Mucosa of descending colon (tissue), 3 donors: Measurements from ENCODE around the gene HOXA9. TPM values are rescaled to one million over a fixed set of nuclear protein-coding genes. Genes with fewer than 3 reads are reported as not detected.

Experiments
- ATAC-seq: fragments of 200-7000 bp; cut with Tn5 transposase; one replicate; pipeline ENCODE4 v1.9.1; 2020; ENCODE audit warnings: mild to moderate bottlenecking, moderate library complexity
- DNase-seq, 3 donors: peaks; one replicate each; pipeline ENCODE4 v3.0.0-alpha.2; 2020
- H3K36me3 ChIP-seq: fragments of 200-600 bp; one replicate; pipeline ENCODE4 v1.8.0; 2021; ENCODE audit warnings: low read depth, mild to moderate bottlenecking
- H3K4me1 ChIP-seq: fragments of 200-600 bp; one replicate; pipeline ENCODE4 v1.8.0; 2021; ENCODE audit warnings: low read depth, mild to moderate bottlenecking
- H3K4me3 ChIP-seq: fragments of 200-600 bp; one replicate; pipeline ENCODE4 v1.8.0; 2021; ENCODE audit warnings: mild to moderate bottlenecking
- H3K9me3 ChIP-seq: fragments of 200-600 bp; one replicate; pipeline ENCODE4 v1.8.0; 2021; ENCODE audit warnings: mild to moderate bottlenecking
- intact Hi-C, 2 donors: fragments of 100-400 bp; cut with DNase I in 1 of 2; cut with micrococcal nuclease in 1 of 2; formaldehyde crosslinking; loops; one replicate each; pipeline versions ENCODE4 v1.11.0 to v1.11.1; 2022; cut with DNase I, micrococcal nuclease
- total RNA-seq, 3 donors: library from RNA; stranded (reverse); fragmentation: NEBNext Ultra II Directional in 2 of 3; extraction: Animal tissue kit (Norgen Biotek cat#: 25700) in 2 of 3; gene quantifications; one replicate each; pipeline versions ENCODE4 v1.2.1 to v1.2.4, GENCODE V29; 2021 to 2023
- TF ChIP-seq, protein P1 (sequence below): fragments of 200-600 bp; IDR thresholded peaks from one replicate; pipeline ENCODE4 v1.8.0; 2022; ENCODE audit warnings: antibody characterized with exemption, mild to moderate bottlenecking
- donor health status: DM: no; HTN: no; CAD: no; lungs with moderate emphysema.
- donor health status: DM: no; HTN: no; CAD: no.
- donor health status: DM: no; HTN: yes; CAD: no.

HOXA9 gene
- total RNA-seq, 3 donors from 2014 or later, result 22.0 to 27.9 (median 25.0) TPM

GRCh38 chr7:27194686-27195379 is 29.5 kb upstream of the HOXA9 start:
- H3K9me3 ChIP-seq, result no peaks in the 10 kb centered on the region
- DNase-seq (peak in 2 of 3 donors; percentile 52 to 60), ATAC-seq (no peak)
- H3K4me3 ChIP-seq, result no peak overlapping the region
- H3K4me1 ChIP-seq, result peaks cover 28% of the 10 kb centered on the region
- TF ChIP-seq, protein P1, sequence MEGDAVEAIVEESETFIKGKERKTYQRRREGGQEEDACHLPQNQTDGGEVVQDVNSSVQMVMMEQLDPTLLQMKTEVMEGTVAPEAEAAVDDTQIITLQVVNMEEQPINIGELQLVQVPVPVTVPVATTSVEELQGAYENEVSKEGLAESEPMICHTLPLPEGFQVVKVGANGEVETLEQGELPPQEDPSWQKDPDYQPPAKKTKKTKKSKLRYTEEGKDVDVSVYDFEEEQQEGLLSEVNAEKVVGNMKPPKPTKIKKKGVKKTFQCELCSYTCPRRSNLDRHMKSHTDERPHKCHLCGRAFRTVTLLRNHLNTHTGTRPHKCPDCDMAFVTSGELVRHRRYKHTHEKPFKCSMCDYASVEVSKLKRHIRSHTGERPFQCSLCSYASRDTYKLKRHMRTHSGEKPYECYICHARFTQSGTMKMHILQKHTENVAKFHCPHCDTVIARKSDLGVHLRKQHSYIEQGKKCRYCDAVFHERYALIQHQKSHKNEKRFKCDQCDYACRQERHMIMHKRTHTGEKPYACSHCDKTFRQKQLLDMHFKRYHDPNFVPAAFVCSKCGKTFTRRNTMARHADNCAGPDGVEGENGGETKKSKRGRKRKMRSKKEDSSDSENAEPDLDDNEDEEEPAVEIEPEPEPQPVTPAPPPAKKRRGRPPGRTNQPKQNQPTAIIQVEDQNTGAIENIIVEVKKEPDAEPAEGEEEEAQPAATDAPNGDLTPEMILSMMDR, result no peak
- no peaks in the 10 kb centered on the region for H3K36me3 ChIP-seq
- intact Hi-C loops, result loop anchor here in 1 of 2 donors (10.0 kb wide), 2 partner anchors 730 to 830 kb away; no protein-coding TSS in a partner anchor

DNA sequence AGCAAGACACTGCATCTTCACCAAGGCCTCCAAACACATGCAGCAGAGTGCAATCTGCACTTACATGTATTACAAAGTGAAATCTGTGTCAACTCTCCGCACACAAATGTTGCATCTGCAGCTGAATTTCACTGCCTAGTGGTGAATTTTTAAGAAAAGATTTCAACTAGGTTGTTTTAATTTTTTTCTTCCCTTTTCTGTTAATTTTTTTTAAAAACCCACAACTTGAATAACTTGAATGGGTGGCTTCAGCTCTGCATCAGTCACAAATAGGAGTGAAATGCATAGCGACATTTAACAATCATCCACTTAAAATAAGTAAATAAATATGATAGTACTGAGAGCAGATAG is 28.6 kb upstream of the HOXA9 start:
- ATAC-seq (no peak), DNase-seq (no peak)
- no peaks in the 10 kb centered on the region for H3K36me3 ChIP-seq
- intact Hi-C loops, result loop anchor here in 1 of 2 donors (10.0 kb wide), 2 partner anchors 731 to 831 kb away; no protein-coding TSS in a partner anchor
- TF ChIP-seq, protein P1, result no peak
- peaks cover 37% of the 10 kb centered on the region for H3K4me1 ChIP-seq
- no peak overlapping the region for H3K4me3 ChIP-seq
- H3K9me3 ChIP-seq, result no peaks in the 10 kb centered on the region

DNA sequence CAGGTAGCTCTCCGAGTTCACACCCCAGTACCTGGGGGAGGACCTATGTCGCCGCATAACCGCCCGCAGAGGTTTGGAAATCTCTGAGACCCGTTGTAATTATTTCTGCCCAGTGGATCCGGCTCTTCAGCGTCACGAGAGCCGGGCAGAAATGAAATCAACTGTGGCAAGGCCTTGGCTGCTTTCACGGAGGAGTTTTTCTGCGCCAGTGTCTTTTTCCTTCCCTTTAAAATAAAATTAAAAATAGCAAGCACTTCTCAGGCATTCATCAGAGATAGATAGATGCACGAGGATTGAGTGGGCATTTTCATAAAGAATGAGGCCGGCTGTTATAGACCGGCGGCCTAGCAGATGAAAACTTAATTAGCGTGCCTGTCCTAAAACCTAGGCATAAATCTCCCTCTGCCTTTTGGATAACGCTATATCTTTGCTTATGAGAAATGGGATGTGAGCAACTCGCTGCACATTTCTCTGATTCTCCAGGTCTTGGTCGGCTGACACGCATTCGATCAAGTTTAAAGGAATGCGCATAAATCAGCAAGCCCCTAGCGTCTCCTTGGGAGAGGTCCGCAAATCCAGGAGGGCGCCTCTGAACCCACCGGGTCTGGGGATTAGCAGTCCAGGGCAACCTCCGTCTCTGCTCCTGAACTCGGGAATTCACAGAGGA is 28.1 kb upstream of the HOXA9 start:
- TF ChIP-seq, protein P1, result no peak
- Histone ChIP-seq H3K36me3 (no peaks in the 10 kb centered on the region), H3K9me3 (no peaks in the 10 kb centered on the region), H3K4me3 (peak overlapping the region; percentile 2), H3K4me1 (peaks cover 40% of the 10 kb centered on the region)
- intact Hi-C loops, result loop anchor here in 1 of 2 donors (10.0 kb wide), 2 partner anchors 731 to 831 kb away; no protein-coding TSS in a partner anchor
- ATAC-seq (no peak), DNase-seq (peak in 2 of 3 donors; percentile 38 to 49)

GRCh38 chr7:27192546-27193334 is 27.4 kb upstream of the HOXA9 start:
- ATAC-seq, result peak; percentile 6
- peak in 2 of 3 donors; percentile 55 to 71 for DNase-seq
- H3K4me3 ChIP-seq, result peak overlapping the region; percentile 17

More at GRCh38 chr7:27192546-27193334, 27.4 kb upstream of the HOXA9 start:
- Histone ChIP-seq H3K36me3 (no peaks in the 10 kb centered on the region), H3K4me1 (peaks cover 40% of the 10 kb centered on the region), H3K9me3 (no peaks in the 10 kb centered on the region)
- TF ChIP-seq, protein P1, result no peak
- intact Hi-C loops, result loop anchor here in 1 of 2 donors (10.0 kb wide), 2 partner anchors 732 to 832 kb away; no protein-coding TSS in a partner anchor
